Choroid plexus epithelial cell (primary cell): Measurements from ENCODE around the gene BHLHE23.

ENCODE experiments used
- DNase-seq: peaks from one replicate; pipeline ENCODE4 v3.0.0-alpha.2; 2010; ENCODE audit warnings: low read depth
- H3K4me3 ChIP-seq: 2 replicates; pipeline ENCODE4 v1.5.1; 2011; ENCODE audit warnings: low read depth, mild to moderate bottlenecking, control low read depth, low read length, moderate library complexity
- CTCF ChIP-seq: conservative IDR thresholded peaks from 2 replicates; pipeline ENCODE4 v1.5.1; 2011; ENCODE audit warnings: low read depth, mild to moderate bottlenecking, control low read depth, inconsistent platforms, low read length, moderate library complexity

The BHLHE23 gene

GRCh38 chr20:63028461-63028921 is 21.7 kb upstream of the BHLHE23 start:
- H3K4me3 ChIP-seq, result no peak overlapping the region
- TF ChIP-seq CTCF, result no peak
- DNase-seq, result no peak

GRCh38 chr20:63027922-63028389 is 21.2 kb upstream of the BHLHE23 start:
- H3K4me3 ChIP-seq, result no peak overlapping the region
- no peak for TF ChIP-seq CTCF
- no peak for DNase-seq

- H3K4me3 ChIP-seq, result no peak overlapping the region
- TF ChIP-seq CTCF, result no peak
- no peak for DNase-seq
These were observed 20.6 kb upstream of the BHLHE23 start for GRCh38 chr20:63027221-63027921.

- TF ChIP-seq CTCF, result no peak
- no peak overlapping the region for H3K4me3 ChIP-seq
- no peak for DNase-seq
These were observed 19.9 kb upstream of the BHLHE23 start for GRCh38 chr20:63026582-63027165.

- H3K4me3 ChIP-seq, result peak overlapping the region; percentile 29
- DNase-seq, result peak; percentile 59
- TF ChIP-seq CTCF, result no peak
These were observed 19.0 kb upstream of the BHLHE23 start for GRCh38 chr20:63025534-63026331.

GRCh38 chr20:63024573-63025392 is 18.0 kb upstream of the BHLHE23 start:
- no peak overlapping the region for H3K4me3 ChIP-seq
- no peak for DNase-seq
- no peak for TF ChIP-seq CTCF
